ENCODE results near the gene UBL3.

The UBL3 gene

GRCh38 chr13:29753618-29754472, 96.6 kb downstream of the UBL3 start:
- DNase-seq: no peak

GRCh38 chr13:29752175-29752574, 98.2 kb downstream of the UBL3 start:
- no peak for DNase-seq

GRCh38 chr13:29750183-29750530, 100.3 kb downstream of the UBL3 start:
- no peak for DNase-seq

GRCh38 chr13:29749401-29750182, 100.8 kb downstream of the UBL3 start:
- DNase-seq: no peak

- DNase-seq: no peak
These were observed 102.3 kb downstream of the UBL3 start for GRCh38 chr13:29748097-29748496.

GRCh38 chr13:29746148-29746677, 104.2 kb downstream of the UBL3 start:
- DNase-seq: no peak

- no peak for DNase-seq
These were observed 104.7 kb downstream of the UBL3 start for GRCh38 chr13:29745704-29746103.

GRCh38 chr13:29743201-29743786, 107.1 kb downstream of the UBL3 start:
- no peak for DNase-seq

GRCh38 chr13:29740961-29741360, 109.5 kb downstream of the UBL3 start:
- no peak for DNase-seq

GRCh38 chr13:29737061-29737460, 113.4 kb downstream of the UBL3 start:
- DNase-seq: no peak

- DNase-seq: no peak
These were observed 117.2 kb downstream of the UBL3 start for GRCh38 chr13:29733147-29733611.

- DNase-seq: no peak
These were observed 120.2 kb downstream of the UBL3 start for GRCh38 chr13:29730253-29730652.

GRCh38 chr13:29722415-29722814, 128.0 kb downstream of the UBL3 start:
- no peak for DNase-seq

- DNase-seq: no peak
These were observed 128.7 kb downstream of the UBL3 start for GRCh38 chr13:29721766-29722165.

- no peak for DNase-seq
These were observed 131.7 kb downstream of the UBL3 start for GRCh38 chr13:29718694-29719093.

- DNase-seq: no peak
These were observed 133.9 kb downstream of the UBL3 start for GRCh38 chr13:29716493-29716892.
